GM23338 (cell line): Measurements from ENCODE around the gene EED.

Experiments used
- CREB1 ChIP-seq: fragments of 250-450 bp; sonication (Bioruptor Pico); IDR thresholded peaks from 2 replicates; pipeline ENCODE4 v1.5.0; 2020; ENCODE audit warnings: low read depth, mild to moderate bottlenecking, moderate library complexity
- EZH2 ChIP-seq: fragments of 200-600 bp; sonication (generic); IDR thresholded peaks from one replicate; pipeline ENCODE4 v1.8.0; 2017; ENCODE audit warnings: antibody characterized with exemption, mild to moderate bottlenecking, low read depth; ENCODE audit not compliant: unreplicated experiment
- EZH2phosphoT487 ChIP-seq: fragments of 200-600 bp; sonication (generic); IDR thresholded peaks from one replicate; pipeline ENCODE4 v1.8.1; 2018; ENCODE audit warnings: antibody characterized with exemption; ENCODE audit not compliant: unreplicated experiment
- JUNB ChIP-seq: IDR thresholded peaks from one replicate; pipeline ENCODE4 v1.6.1; 2016; ENCODE audit warnings: antibody characterized with exemption; ENCODE audit not compliant: unreplicated experiment
- NANOG ChIP-seq: IDR thresholded peaks from 2 replicates; pipeline ENCODE4 v1.6.1; 2016; ENCODE audit warnings: antibody characterized with exemption, borderline replicate concordance
- POLR2AphosphoS5 ChIP-seq: IDR thresholded peaks from 2 replicates; pipeline ENCODE4 v1.6.1; 2016; ENCODE audit warnings: antibody characterized with exemption, low read depth
- STAT1 ChIP-seq: IDR thresholded peaks from one replicate; pipeline ENCODE4 v1.6.1; 2016; ENCODE audit warnings: antibody characterized with exemption; ENCODE audit not compliant: unreplicated experiment
- ZNF114 ChIP-seq: fragments of 250-450 bp; sonication (Bioruptor Pico); IDR thresholded peaks from 2 replicates; pipeline ENCODE4 v1.5.0; 2020; ENCODE audit warnings: mild to moderate bottlenecking, moderate library complexity
- ZNF331 ChIP-seq: fragments of 250-450 bp; sonication (Bioruptor Pico); IDR thresholded peaks from 2 replicates; pipeline ENCODE4 v1.5.0; 2020; ENCODE audit warnings: low read depth, mild to moderate bottlenecking, moderate library complexity
- TF ChIP-seq, protein P1 (sequence below): IDR thresholded peaks from one replicate; pipeline ENCODE4 v1.6.1; 2018; ENCODE audit warnings: antibody characterized with exemption; ENCODE audit not compliant: unreplicated experiment
- TF ChIP-seq, protein P2 (sequence below), 2 experiments: fragments of 200-600 bp in 1 of 2; sonication (generic) in 1 of 2; conservative IDR thresholded peaks; 2 replicates each; pipeline versions ENCODE4 v1.5.1 to v1.6.1; 2016 to 2017; ENCODE audit warnings: antibody characterized with exemption in 2 of 2, low read depth in 2 of 2, mild to moderate bottlenecking in 2 of 2, moderate library complexity in 1 of 2
- TF ChIP-seq, protein P3 (sequence below): IDR thresholded peaks from 2 replicates; pipeline ENCODE4 v1.6.1; 2016; ENCODE audit warnings: antibody characterized with exemption
- TF ChIP-seq, protein P4 (sequence below): fragments of 250-450 bp; sonication (Bioruptor Pico); IDR thresholded peaks from 2 replicates; pipeline ENCODE4 v1.5.0; 2020; ENCODE audit warnings: mild to moderate bottlenecking, moderate library complexity

DNA sequence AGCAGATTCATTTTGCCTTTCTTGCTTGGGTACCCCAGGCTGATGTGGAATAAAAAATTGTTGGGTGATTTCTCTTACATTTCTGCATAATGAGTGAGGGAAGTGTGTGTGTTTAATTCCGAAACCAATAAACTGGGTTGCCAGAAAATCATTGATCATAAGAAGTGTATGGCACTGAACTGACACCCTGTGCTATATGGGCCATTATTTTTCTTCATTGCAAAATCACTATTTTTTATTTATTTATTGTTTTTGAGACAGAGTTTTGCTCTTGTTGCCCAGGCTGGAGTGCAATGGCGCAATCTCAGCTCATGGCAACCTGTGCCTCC is 42.9 kb downstream of the EED start:
- TF ChIP-seq EZH2 (no peak), POLR2AphosphoS5 (no peak), JUNB (no peak), EZH2phosphoT487 (no peak), CREB1 (CRISPR knock-in tag) (no peak), STAT1 (no peak), ZNF114 (CRISPR knock-in tag) (no peak), ZNF331 (no peak), NANOG (no peak)
- TF ChIP-seq, protein P1, sequence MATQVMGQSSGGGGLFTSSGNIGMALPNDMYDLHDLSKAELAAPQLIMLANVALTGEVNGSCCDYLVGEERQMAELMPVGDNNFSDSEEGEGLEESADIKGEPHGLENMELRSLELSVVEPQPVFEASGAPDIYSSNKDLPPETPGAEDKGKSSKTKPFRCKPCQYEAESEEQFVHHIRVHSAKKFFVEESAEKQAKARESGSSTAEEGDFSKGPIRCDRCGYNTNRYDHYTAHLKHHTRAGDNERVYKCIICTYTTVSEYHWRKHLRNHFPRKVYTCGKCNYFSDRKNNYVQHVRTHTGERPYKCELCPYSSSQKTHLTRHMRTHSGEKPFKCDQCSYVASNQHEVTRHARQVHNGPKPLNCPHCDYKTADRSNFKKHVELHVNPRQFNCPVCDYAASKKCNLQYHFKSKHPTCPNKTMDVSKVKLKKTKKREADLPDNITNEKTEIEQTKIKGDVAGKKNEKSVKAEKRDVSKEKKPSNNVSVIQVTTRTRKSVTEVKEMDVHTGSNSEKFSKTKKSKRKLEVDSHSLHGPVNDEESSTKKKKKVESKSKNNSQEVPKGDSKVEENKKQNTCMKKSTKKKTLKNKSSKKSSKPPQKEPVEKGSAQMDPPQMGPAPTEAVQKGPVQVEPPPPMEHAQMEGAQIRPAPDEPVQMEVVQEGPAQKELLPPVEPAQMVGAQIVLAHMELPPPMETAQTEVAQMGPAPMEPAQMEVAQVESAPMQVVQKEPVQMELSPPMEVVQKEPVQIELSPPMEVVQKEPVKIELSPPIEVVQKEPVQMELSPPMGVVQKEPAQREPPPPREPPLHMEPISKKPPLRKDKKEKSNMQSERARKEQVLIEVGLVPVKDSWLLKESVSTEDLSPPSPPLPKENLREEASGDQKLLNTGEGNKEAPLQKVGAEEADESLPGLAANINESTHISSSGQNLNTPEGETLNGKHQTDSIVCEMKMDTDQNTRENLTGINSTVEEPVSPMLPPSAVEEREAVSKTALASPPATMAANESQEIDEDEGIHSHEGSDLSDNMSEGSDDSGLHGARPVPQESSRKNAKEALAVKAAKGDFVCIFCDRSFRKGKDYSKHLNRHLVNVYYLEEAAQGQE: no peak
- TF ChIP-seq, protein P2, sequence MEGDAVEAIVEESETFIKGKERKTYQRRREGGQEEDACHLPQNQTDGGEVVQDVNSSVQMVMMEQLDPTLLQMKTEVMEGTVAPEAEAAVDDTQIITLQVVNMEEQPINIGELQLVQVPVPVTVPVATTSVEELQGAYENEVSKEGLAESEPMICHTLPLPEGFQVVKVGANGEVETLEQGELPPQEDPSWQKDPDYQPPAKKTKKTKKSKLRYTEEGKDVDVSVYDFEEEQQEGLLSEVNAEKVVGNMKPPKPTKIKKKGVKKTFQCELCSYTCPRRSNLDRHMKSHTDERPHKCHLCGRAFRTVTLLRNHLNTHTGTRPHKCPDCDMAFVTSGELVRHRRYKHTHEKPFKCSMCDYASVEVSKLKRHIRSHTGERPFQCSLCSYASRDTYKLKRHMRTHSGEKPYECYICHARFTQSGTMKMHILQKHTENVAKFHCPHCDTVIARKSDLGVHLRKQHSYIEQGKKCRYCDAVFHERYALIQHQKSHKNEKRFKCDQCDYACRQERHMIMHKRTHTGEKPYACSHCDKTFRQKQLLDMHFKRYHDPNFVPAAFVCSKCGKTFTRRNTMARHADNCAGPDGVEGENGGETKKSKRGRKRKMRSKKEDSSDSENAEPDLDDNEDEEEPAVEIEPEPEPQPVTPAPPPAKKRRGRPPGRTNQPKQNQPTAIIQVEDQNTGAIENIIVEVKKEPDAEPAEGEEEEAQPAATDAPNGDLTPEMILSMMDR (conservative IDR thresholded peaks at IDR 0.05; ENCODE audit: low read depth in 2 of 2): no peak
- TF ChIP-seq, protein P3, sequence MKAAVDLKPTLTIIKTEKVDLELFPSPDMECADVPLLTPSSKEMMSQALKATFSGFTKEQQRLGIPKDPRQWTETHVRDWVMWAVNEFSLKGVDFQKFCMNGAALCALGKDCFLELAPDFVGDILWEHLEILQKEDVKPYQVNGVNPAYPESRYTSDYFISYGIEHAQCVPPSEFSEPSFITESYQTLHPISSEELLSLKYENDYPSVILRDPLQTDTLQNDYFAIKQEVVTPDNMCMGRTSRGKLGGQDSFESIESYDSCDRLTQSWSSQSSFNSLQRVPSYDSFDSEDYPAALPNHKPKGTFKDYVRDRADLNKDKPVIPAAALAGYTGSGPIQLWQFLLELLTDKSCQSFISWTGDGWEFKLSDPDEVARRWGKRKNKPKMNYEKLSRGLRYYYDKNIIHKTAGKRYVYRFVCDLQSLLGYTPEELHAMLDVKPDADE: no peak
- TF ChIP-seq, protein P4, sequence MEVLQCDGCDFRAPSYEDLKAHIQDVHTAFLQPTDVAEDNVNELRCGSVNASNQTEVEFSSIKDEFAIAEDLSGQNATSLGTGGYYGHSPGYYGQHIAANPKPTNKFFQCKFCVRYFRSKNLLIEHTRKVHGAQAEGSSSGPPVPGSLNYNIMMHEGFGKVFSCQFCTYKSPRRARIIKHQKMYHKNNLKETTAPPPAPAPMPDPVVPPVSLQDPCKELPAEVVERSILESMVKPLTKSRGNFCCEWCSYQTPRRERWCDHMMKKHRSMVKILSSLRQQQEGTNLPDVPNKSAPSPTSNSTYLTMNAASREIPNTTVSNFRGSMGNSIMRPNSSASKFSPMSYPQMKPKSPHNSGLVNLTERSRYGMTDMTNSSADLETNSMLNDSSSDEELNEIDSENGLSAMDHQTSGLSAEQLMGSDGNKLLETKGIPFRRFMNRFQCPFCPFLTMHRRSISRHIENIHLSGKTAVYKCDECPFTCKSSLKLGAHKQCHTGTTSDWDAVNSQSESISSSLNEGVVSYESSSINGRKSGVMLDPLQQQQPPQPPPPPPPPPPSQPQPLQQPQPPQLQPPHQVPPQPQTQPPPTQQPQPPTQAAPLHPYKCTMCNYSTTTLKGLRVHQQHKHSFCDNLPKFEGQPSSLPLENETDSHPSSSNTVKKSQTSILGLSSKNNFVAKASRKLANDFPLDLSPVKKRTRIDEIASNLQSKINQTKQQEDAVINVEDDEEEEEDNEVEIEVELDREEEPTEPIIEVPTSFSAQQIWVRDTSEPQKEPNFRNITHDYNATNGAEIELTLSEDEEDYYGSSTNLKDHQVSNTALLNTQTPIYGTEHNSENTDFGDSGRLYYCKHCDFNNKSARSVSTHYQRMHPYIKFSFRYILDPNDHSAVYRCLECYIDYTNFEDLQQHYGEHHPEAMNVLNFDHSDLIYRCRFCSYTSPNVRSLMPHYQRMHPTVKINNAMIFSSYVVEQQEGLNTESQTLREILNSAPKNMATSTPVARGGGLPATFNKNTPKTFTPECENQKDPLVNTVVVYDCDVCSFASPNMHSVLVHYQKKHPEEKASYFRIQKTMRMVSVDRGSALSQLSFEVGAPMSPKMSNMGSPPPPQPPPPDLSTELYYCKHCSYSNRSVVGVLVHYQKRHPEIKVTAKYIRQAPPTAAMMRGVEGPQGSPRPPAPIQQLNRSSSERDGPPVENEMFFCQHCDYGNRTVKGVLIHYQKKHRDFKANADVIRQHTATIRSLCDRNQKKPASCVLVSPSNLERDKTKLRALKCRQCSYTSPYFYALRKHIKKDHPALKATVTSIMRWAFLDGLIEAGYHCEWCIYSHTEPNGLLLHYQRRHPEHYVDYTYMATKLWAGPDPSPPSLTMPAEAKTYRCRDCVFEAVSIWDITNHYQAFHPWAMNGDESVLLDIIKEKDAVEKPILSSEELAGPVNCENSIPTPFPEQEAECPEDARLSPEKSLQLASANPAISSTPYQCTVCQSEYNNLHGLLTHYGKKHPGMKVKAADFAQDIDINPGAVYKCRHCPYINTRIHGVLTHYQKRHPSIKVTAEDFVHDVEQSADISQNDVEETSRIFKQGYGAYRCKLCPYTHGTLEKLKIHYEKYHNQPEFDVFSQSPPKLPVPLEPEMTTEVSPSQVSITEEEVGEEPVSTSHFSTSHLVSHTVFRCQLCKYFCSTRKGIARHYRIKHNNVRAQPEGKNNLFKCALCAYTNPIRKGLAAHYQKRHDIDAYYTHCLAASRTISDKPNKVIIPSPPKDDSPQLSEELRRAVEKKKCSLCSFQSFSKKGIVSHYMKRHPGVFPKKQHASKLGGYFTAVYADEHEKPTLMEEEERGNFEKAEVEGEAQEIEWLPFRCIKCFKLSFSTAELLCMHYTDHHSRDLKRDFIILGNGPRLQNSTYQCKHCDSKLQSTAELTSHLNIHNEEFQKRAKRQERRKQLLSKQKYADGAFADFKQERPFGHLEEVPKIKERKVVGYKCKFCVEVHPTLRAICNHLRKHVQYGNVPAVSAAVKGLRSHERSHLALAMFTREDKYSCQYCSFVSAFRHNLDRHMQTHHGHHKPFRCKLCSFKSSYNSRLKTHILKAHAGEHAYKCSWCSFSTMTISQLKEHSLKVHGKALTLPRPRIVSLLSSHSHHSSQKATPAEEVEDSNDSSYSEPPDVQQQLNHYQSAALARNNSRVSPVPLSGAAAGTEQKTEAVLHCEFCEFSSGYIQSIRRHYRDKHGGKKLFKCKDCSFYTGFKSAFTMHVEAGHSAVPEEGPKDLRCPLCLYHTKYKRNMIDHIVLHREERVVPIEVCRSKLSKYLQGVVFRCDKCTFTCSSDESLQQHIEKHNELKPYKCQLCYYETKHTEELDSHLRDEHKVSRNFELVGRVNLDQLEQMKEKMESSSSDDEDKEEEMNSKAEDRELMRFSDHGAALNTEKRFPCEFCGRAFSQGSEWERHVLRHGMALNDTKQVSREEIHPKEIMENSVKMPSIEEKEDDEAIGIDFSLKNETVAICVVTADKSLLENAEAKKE: no peak
